ENCODE measurements around the gene CASD1.

CASD1 gene

DNA sequence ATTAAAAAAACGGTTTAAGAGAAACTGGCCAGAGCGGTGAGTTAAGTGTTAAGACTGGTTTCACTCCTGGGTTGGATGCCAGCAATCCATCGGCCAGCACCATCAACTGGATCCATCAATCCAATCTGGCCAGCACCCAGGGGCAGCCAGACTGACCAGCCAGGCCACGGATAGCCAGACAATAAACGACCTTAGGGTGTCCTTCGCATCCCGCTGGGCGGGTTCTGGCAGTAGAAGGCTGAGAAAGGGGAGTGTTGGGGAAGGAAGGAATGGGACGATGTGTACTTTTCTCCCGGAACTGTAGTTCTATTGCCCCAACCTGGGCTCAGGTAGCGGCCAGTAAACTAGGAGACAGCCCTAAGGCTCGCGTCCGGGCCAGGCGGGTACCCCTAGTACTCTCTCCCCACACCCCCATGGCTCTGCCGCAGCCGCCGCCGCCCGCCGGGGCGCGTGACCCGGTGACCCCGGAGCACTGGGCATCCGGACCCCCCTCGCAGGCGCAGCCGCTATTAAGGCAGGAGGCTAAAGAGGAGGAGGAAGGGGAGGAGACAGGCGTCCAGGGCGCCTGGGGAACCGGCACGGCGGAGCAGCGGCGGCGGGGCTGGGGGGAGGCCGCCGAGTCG, at the start of gene CASD1:
CASD1 (plus strand) TSS at position 546 of the 623 bp plus-strand sequence. CDS start 276 bp downstream, outside the sequence.
- DNase-seq: peak; percentile 65 to 73

DNA sequence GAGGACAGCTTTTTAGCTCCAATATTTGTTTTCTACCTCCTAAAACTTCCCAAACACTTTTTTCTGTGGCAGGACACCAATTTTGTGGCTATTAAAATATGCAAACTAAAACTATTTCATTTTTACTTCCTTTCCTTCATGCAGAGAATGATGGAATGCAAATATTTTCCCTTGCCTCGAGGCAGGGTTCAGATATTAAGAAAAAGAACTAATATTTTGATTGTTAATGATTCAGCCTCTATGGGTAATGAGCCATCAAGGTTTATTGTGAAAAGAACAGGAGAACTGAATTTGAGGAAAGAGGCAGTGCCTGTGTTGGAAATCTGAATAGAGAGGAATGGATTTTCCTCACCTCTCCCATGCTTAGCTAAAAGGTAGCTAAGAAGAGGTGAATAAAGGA, 43.1 kb upstream of the CASD1 start:
- no peak for DNase-seq

DNA sequence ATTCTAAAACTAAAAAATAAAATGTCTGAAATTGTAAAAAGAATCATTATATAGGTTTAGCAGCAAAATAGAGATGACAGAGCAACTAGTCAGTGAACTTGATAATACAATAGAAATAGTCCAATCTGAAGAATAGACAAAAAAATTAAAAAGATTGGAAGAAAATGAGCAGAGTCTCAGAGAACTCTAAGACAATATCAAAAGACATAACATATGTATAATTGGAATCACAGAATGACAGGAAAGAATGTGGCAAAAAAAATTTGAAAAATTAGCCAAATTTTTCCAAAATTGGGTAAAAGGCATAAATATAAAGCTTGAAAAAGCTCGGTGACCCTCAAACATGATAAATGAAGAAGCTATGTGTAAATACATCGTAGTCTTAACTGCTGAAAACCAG, 38.0 kb upstream of the CASD1 start:
- no peak for DNase-seq

DNA sequence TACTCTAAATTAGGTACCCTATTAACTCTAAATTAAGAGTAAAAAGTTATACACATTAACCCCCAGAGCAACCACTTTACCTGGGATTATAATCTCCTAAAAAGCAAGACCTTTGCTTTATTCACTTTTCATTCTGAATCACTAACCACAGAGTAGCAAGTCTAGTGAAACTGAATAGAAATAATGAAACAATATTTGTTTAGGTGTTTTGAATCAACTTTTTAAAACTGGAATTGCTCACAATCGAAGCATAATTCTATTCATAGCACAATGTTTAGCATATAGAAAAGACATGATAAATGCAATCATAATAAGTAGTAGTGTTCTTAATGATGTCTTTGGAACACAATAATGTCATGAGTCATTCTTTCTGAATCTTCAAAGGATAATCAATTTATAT, 37.0 kb upstream of the CASD1 start:
- no peak for DNase-seq

DNA sequence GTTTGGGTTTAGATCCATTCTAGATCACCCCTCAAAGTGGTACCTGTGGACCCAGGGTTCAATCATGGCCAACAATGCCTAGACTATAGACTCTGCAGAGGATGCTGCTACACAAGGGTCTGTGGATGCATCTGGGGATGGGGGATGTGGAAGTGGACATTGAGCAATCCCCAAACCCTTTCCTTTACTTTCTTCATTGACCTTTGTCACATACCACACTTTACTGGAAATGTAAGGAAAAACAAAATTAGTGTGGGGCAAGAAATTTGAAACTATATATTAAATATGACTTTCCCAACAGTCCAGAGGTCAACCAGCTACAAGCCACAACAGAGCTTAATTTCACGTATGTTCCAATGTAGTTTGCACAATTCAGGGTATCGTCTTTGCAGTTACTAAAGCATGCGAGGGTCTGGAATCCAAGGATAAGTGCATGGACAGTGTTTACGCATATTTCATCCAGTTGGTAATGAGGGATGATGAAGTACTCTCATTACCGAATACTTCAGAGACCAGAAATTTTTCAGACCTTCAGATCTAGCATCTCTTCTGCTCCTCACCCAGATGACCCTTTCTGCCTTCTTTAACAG, 33.3 kb upstream of the CASD1 start:
- no peak for DNase-seq

DNA sequence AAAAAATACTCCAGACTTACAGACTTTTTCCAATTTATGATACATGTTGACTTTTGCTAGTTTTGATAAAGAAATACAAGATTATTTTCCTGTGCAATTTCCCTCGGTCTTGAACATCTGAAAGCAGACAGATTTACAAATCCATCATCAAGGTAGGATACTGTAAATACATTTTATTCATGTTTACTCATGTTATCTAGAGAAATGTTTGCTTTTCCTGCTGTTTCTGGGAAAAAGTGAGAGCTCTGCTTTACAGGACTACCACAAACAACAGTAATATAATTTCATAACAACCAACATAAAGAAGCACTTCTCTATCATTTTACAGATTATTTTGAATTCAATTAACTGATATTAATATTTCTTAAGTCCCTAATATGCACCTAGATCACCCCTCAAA, 31.7 kb upstream of the CASD1 start:
- no peak for DNase-seq

DNA sequence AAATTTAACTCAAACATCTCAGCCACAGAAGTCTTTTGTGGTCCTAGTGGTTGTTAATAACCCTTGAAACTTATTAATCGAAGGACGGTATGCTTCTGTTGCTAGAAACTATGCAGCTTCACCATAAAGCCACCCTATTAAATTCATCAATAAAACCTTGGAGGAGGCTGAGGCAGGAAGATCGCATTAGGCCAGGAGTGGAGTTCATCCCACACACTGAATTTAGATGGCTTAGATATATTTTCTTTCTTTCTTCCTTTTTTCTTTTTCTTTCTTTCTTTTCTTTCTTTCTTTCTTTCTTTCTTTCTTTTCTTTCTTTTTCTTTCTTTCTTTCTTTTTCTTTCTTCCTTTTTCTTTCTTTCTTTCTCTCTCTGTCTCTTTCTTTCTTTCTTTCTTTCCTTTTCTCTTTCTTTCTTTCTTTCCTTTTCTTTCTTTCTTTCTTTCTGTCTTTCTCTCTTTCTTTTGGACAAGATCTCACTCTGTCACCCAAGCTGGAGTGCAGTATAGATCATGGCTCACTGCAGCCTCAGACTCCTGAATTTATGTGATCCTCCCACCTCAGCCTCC, 30.9 kb upstream of the CASD1 start:
- DNase-seq: no peak

DNA sequence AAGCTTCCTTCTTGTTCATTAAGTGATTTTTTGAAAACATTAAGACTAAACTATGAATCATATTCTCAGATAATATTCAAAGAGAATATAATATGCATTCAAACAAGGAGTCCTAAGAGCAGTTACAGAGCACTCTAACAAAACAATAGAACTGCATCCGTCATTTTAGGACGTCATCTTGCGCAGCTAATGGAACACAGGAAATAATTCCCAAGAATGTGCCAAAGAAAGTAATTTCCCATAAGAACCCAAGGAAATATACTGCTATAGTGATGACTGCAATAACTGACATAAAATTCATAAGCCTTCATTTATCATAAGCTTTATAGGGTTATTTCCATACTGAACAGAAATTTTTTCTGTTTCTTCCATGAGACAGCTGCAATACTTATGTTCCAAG, 28.3 kb upstream of the CASD1 start:
- no peak for DNase-seq

DNA sequence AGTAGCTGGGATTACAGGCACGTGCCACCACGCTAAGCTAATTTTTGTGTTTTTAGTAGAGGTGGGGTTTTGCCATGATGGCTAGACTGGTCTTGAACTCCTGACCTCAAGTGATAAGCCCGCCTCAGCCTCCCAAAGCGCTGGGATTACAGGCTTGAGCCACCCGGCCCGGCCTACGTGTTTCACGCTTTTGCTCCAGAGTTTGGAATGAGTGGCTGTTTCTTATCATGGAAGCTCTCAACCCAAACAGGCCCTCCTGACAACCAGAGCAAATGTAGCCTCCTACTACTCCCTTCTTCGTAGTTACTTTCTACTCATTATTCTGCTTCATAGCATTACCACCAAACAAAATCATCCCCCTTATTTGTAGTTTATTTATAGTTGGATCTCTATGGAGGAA, 26.8 kb upstream of the CASD1 start:
- no peak for DNase-seq

DNA sequence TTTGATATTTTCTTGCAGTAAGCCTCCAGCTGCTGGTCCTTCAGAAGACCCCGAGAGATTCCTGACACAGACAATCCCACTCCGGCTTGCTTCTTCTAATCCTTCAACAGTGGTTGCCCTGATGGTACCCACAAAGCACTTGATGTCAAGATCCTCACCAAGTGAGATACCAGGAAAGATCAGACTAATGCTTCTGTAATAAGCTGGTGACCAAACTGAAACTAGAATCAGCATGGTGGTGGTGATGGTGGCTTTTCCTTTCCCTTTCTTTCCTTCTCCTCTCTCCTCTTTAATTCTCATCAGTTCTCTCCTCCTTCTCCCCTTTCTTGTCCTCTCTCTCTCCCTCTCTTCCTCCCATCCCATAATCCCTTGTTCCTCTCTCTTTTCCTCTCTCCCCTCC, 25.8 kb upstream of the CASD1 start:
- no peak for DNase-seq

DNA sequence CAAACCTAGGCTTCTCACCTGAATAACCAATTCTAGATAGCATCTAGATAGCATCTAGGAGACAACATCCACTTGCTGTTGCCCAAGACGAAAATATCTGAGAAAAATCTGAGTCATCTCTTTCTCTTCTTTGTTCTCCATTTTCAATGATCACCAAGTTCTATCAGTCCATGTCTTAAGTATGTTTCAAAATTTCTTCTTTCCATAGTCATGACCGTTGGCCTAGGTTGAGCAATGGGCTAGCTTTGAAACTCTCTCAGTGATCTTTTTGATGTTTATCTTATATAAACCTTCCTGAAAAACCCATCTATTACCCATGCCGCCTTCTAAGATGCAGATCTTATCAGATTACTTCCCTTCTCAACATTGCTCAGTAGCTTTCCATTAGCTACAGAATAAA, 23.4 kb upstream of the CASD1 start:
- DNase-seq: no peak

DNA sequence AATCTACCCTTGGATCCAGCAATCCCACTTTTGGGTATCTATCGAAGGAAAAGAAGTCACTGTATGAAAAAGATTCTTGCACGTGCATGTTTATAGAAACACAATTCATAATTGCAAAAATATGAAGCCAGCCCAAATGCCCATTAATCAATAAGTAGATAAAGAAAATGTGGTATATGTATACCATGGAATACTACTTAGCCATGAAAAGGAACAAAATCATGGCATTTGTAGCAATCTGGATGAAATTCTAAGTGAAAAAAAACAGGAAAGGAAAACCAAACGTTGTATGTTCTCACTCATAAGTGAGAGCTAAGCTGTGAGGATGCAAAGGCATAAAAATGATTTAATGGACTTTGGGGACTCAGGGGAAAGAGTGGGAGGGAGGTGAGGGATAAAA, 18.2 kb upstream of the CASD1 start:
- no peak for DNase-seq

DNA sequence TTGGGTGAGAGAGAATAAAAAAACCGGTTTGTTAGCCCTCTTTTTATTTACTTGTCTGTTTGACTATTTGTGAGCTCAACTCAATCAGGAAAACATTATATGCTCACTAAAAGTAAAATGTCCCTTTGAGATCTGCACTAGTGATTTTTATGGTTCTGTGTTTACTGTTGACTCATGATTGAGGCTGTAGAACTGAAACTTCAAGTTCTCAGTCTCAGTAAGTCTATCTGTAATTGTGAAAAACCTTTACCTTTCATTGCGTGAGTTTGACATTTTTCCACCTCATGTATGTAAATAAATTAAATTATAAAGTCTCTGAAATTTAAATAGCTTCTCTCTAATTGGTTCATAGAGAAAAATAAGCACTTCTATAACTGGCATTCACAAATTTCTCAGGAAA, 17.0 kb upstream of the CASD1 start:
- no peak for DNase-seq

DNA sequence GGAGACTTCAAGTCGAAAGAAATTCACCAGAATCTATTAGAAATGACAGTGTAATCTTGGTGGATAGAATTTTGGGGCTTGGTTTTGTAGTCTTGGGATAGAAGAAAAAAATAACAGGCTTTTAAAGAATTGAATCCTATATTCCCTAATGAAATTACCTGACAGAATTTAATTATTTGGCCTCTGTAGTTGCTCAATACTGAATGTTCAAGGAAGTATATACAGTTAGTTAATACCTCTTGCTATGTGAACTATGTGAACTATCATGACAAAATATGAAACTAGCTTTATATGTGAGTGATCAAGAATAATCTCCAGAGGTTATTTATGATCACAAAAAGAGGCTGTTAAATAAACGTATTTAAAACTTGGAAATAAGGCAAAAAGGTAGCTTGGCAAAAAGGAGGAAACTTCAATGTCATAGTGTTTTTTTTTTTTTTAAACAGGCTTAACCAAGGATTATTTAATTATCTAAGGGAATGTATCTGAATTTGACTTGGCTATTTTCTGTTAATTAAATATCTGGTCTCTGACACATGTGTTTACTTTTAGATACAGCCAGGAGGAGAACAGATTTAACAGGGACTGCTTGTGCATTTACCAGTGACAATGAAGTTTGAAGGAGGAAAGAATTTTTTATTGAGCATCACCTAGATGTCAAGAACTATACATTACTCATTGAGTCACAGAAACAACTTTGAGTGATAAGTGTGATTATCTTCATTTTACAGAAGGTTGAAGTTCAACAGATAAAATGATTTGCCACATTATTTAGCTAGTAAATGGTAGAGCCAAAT, 11.5 kb upstream of the CASD1 start:
- no peak for DNase-seq

DNA sequence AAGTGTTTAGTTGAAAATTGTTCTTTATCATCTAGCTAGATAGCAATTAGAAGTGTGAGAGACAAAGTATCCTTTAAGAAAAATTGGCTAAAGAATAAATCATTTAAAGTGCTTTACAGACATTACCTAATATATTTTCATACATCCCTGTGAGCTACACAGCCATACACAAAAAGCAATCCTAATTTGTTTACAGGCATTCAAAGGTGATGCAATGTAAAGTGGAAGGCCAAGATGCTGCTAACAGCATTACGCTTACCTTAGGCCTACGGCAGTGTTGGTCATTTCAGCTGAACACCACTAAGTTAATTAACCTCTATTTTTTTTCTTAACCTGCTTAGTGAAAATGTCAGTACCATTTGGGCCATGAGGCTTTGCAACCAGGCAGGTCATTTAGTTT, 10.7 kb upstream of the CASD1 start:
- no peak for DNase-seq

DNA sequence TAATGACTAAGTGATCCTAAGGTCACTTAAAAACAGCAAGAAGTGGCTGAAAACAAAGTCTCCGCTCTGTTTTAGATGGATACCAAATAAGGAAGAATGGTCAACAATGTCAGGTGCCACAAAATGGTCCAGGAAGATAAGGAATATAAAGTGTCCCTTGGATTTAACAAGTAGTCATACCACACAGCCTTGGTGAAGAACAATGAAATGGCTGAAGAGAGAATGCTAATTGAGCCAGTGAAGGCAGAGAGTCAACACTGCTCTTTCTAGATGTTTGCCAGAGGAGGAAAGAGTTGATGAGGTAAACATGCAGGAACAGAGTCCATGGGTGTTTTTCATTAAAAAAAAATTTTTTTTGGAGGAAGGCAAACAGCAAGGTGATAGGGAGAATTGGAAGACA, 2.1 kb upstream of the CASD1 start:
- DNase-seq: no peak

DNA sequence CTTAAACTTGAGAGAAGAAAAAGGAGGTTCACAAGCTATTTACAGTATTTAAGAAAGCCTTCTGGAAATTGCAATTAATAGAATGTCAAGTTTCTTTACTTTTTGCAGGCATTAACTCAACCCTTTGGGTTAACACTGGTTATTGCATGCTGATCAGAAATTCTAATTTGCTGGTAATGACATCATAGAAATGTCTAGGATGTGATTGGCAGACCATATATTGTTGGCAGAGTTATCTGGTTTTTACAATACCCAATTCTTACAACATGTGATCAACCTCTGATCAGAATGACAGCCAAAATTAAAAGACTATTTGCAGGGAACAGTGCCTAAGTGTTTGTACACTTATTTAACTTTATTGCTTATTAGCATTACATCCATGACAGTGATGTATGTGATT, 1.6 kb upstream of the CASD1 start:
- no peak for DNase-seq

DNA sequence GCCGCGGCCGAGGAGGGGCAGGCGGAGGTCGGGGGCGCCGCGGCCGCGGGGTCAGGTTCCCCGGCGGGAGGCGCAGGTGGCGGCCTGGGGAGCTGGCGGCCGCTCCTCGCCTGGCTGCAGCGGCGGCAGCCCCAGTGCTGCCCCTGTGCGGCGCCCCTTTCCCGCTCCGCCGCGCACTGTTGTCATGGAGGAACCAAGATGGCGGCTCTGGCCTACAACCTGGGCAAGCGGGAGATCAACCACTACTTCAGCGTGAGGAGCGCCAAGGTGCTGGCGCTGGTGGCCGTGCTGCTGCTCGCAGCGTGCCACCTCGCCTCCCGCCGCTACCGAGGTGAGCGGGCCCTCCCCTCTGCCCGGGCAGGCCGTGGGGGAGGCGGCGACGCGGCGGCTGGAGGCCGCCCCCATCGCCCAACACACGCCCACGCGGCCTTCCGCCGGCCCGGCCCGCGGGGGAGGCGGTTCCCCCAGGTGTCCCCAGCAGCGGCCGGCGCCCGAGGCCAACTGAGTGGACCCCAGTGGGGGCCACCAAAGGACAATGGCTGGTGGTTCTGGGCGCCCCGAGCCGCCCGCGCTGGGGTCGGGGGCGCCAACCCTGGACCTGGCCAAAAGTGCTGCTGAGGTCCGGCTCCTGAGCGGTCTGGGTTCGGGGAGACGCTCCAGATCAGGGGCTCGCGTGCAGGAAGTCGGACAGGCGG, 425 bp downstream of the CASD1 start:
- peak; percentile 71 for DNase-seq

DNA sequence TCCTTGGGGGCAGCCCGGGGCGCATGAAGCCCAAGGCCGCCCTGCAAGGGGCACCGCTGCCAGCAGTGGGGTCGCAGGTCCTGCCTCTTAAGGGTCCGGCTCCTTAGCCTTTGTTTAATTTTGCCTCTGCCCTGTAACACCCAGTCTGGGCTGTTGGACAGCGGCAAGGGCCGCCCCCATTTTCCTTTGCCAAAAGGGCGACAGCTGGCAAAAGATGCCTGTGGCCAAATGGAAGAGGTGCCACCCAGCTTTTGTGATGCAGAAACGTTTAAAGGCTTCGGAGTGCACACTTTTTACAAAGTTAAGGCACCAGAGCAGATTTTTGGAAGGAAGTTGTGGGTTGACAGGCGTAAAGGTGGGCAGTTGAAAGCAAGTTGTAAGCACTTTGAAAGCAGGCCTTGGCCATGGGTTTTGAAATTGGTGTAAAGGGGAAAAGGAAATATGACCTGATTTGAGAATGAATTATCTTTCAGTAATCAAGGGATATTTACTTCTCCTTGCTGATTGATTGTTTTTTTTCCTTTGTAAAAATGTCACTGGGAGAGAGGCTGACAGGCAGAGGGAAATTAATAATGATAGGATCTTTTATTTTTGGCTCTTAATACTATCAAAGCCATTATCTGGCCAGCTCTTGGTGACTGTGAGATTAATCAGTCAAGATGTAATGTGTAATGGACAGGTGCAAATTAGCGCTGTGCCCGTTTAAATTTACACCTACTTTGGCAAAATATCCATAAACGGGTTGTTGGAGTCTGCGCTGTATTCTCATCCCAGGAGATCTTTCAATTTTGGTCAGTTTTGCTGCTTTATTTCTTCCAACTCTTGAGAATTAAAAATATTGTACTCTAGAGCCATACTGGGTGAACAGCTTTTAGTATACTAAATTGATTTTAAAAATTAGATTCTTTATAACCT, 1.2 kb downstream of the CASD1 start:
- DNase-seq: peak; percentile 17 to 48

DNA sequence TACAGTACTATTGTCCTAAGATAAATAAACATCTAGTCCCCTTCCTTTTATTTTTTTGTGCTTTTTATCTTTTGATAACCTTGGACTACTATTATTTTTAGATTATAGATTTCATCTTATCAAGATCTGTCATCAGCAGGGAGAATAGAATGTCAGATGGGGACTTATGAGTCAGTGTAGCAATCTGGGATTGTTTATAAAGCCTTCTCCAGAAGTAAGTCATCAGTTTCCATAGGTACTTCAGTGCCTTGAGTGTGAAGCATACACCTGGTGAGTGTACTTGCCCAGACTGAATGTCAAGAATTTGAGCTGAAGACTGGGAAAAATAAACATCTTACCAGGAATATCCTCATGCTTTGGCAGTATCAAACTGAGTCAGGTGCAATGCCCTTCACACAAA, 2.1 kb downstream of the CASD1 start:
- no peak for DNase-seq

DNA sequence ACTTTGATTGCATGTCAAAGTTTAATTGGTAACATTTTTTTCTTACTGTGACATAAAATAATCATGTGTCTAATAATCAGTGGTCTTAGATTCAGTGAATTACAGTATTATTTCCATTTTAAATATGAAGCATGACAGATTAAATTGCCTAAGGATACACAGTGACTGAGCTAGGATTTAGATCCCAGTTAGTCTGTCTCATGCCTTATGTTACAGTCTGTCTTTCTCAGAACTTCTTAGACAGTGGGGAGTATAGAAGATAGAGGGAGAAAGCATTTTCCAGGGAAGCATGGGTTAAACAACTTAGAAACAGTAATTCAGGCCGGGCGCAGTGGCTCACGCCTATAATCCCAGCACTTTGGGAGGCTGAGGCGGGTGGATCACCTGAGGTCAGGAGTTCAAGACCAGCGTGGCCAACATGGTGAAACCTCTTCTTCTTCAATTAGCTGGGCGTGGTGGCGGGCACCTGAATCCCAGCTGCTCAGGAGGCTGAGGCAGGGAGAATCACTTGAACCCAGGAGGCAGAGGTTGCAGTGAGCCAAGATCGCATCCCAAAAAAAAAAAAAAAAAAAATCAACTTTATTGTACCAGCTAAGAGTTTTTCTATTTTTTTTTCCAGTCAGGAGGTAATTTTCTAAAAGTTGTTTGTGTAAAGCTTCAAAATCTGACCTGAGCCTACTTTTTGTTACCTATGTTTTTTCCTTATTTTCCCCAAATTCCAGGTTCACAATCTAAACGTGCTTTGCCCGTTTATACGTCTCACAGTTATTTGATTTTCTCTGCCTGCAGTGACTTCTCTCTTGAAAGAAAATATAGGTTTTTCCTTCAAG, 3.3 kb downstream of the CASD1 start:
- DNase-seq: no peak

DNA sequence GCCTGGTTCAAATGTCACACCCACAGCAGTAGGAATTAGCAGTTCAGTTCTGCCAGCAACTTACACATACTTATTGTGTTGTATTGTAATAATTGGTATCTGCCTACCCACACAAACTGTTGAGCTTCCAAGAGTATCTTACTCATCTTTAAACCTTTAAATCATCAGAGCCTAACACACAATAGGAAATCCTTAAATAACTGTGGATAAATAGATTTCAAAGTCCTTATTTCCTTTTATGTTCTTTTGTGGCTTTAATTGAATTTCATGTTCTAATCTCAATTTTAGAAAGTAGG, 3.9 kb downstream of the CASD1 start:
- DNase-seq: no peak

Measured in CD4-positive, alpha-beta T cell treated with Interleukin-4 for 1 hour (primary cell).